H1 (cell line): ENCODE data around the gene COL11A1. TPM values are rescaled to one million over a fixed set of nuclear protein-coding genes. Genes with fewer than 3 reads are reported as not detected.

Experiments
- E2F6 ChIP-seq: IDR thresholded peaks from 2 replicates; pipeline ENCODE4 v1.6.1; 2012; ENCODE audit warnings: inconsistent platforms
- GABPA ChIP-seq: IDR thresholded peaks from 2 replicates; pipeline ENCODE4 v1.6.1; 2011; ENCODE audit warnings: mild to moderate bottlenecking, low read length, moderate library complexity, borderline replicate concordance; ENCODE audit not compliant: insufficient read depth
- NANOG ChIP-seq: IDR thresholded peaks from 2 replicates; pipeline ENCODE4 v1.6.1; 2011; ENCODE audit warnings: low read length, low read depth, mild to moderate bottlenecking, inconsistent platforms; ENCODE audit not compliant: insufficient read depth, poor library complexity, severe bottlenecking
- SUZ12 ChIP-seq: fragments of 200-600 bp; sonication (generic); IDR thresholded peaks from 2 replicates; pipeline ENCODE4 v1.6.1; 2012; ENCODE audit warnings: mild to moderate bottlenecking, inconsistent platforms, low read length, moderate library complexity, mixed read lengths
- polyA plus RNA-seq, 7 experiments: library from polyadenylated mRNA; depleted of rRNA in 3 of 7; stranded (reverse) in 5 of 7; unstranded in 2 of 7; fragments of >200 nt in 5 of 7; fragments of 200-250 nt in 2 of 7; gene quantifications; 1 replicate in 5 of 7; 2 replicates in 1 of 7; 4 replicates in 1 of 7; pipeline versions ENCODE4 v1.2.1 to v1.2.3, GENCODE V29; 2011 to 2013; ENCODE audit warnings: missing spikeins in 2 of 7, mixed read lengths in 2 of 7
- total RNA-seq: library from RNA; stranded (reverse); fragmentation: NEBNext Ultra II Directional; extraction: Animal tissue kit (Norgen Biotek cat#: 25700); gene quantifications from 2 replicates; pipeline ENCODE4 v1.2.1, GENCODE V29; 2021

COL11A1 gene
- total and polyA plus RNA-seq, 2 of the 8 experiments (the other 6 are each of a cell fraction or from before 2014, with no cell fraction given): 4.0 to 27.9 TPM

- TF ChIP-seq SUZ12 (no peak), GABPA (no peak), NANOG (no peak), E2F6 (no peak)
These were observed 211.6 kb downstream of the COL11A1 start (continued) for GRCh38 chr1:102896771-102897170.
